Fibroblast of skin of left biceps (primary cell): ENCODE data around the gene ETV7.

ENCODE experiments used
- DNase-seq, 2 experiments: peaks; one replicate each; pipeline ENCODE4 v3.0.0-alpha.2; 2013; ENCODE audit warnings: low read depth in 2 of 2

Gene ETV7

GRCh38 chr6:36323062-36323461 is 64.4 kb downstream of the ETV7 start:
- no peak for DNase-seq

DNA sequence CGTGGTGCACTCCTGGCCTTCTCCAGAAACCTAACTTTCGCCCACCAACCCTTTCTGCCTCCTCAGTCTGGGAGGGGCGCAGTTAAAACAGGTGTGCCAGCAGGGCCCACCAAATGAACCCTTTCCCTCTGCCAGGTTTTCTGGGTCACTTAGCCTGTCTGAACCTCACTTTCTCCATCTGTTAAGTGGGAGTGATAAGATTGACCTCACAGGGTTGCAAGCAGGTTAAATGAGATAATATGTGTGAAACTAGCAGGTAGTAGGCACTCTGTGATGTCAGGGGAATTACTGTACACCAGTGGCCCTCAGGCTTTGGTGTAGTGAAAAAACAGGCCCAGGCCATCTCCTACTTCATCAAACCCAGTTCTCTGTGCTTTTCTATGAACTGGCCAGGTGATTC is 64.9 kb downstream of the ETV7 start:
- no peak for DNase-seq

DNA sequence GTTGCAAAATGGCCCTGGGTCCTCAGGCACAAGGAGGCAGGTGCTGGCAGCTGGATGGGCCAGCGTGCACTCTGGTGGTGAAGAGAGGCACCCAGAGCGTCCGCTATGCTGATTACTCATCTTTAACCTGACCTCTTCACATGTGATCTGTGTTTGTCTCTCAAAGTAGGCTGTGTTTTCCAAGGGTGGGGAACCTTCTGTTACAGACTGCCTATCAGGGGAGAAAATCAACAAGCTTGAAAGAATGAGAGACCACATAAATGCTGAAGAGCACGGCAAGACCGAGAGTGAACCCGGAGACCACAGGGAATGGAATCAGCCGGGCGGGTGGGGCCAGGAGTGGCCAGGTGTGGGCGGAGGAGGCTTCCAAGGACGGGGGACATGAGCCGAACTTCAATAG is 67.0 kb downstream of the ETV7 start:
- no peak for DNase-seq

DNA sequence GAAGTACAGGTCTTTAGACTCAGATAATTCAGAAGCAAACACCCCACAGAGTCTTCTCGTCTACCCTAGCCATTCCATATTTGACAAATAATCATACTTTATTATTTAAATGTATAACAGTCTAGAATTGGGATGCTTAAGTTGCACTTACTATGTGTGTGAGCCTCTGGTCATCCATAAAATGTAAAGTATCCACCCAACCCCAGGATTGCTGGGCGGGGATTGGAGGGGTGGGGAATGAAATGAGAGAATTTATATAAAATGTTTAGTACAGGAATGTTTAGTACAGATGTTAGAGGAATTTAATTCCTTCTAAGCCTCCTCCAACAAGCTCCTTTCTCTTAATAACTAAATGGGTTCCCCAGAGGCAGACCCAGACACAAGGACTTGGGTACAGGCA is 67.6 kb downstream of the ETV7 start:
- no peak for DNase-seq

DNA sequence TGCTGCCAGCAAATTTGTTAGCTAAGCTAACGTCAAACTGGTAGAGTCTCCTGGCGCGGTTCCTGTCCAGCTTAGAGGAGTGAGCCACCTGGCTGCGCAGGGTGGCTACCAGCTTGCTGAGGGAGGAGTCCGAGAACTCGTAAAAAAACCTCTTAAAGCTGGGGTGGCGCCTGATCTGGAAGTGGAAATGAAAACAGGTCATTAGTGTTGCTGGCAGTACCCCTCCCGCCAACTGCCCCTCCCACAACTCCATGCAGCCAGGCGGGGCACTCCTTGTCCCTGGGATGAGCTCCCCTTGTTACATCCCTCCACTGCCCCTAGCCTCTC is 68.1 kb downstream of the ETV7 start:
- no peak for DNase-seq

DNA sequence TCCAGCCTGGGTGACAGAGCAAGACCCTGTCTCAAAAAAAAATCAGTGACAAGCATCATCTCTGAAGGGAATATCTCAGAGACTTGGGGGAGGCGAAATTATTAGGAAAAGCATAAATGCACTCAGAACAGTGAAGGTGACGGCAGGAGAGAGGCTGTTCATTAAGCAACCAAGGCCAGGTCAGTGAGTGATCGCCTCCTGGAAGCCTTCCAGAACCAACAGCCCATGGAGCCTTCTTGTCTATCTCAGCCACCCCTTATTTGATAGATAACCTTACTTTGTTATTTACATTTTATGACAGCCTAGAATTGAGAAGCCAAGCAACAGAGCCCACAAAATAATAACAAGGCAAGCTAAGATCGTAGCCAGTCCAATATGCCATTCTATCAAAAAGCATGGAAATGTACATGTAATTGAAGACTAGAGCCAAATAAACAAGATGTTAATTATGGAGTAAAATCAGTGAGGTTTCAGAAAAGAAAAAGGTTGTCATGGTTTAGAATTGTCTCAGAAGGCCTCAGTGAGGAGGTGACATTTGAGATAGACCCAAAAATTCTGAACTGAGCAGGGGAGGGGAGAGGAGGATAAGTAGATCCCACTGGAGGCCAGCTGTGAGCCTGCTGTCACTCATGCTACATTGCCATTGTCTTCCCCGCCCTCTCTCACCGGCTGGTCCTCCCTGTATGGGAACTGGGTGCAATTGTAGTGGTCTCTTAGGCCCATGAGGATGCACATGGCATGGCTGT is 68.6 kb downstream of the ETV7 start:
- DNase-seq, result no peak

- DNase-seq, result no peak
Measured at GRCh38 chr6:36317623-36318022, 69.8 kb downstream of the ETV7 start.
